H7 (cell line): ENCODE data around the gene TBC1D30. TPM values are rescaled to one million over a fixed set of nuclear protein-coding genes. Genes with fewer than 3 reads are reported as not detected.

Source experiments
- total RNA-seq: library from RNA; depleted of rRNA; stranded (reverse); fragments of >200 nt; shearing (Covaris generic); gene quantifications from 2 replicates; pipeline ENCODE4 v1.2.3, GENCODE V29; 2014; rRNA removed

Gene TBC1D30
- total RNA-seq, 1 experiment from 2014 or later, result 0.62 TPM

Other genes starting within 250 kb of the TBC1D30 start
- gene RASSF3, start 214.2 kb upstream of the TBC1D30 start, total RNA-seq, result 26.7 and 29.2 TPM in 2 replicates
- gene GNS, start 65.2 kb upstream of the TBC1D30 start, total RNA-seq, result 27.5 and 34.7 TPM in 2 replicates